DMS114 treated with DMSO at 0.1 percent for 48 hours (cell line): ENCODE results near the gene PCCA.
"Not testable (repeated sequence)": the region's sequence is repeated elsewhere in the genome, so short reads cannot be mapped to it uniquely, and the experiment has no call there.

ENCODE experiments used
- DNase-seq: peaks from one replicate; lab custom pipeline; 2025; ENCODE audit not compliant: unreplicated experiment; lab: John Stamatoyannopoulos, UW

The PCCA gene

GRCh38 chr13:100184095-100184494 is 95.2 kb downstream of the PCCA start:
- no peak for DNase-seq

GRCh38 chr13:100195568-100195967 is 106.7 kb downstream of the PCCA start:
- no peak for DNase-seq

GRCh38 chr13:100196375-100196774 is 107.5 kb downstream of the PCCA start:
- DNase-seq = no peak

- DNase-seq = no peak
Observed at GRCh38 chr13:100197116-100197515, 108.2 kb downstream of the PCCA start.

- DNase-seq = no peak
Observed at GRCh38 chr13:100197591-100198365, 108.9 kb downstream of the PCCA start.

GRCh38 chr13:100203696-100204367 is 114.9 kb downstream of the PCCA start:
- DNase-seq = no peak

GRCh38 chr13:100208002-100208401 is 119.1 kb downstream of the PCCA start:
- no peak for DNase-seq

- no peak for DNase-seq
Observed at GRCh38 chr13:100208626-100209025, 119.7 kb downstream of the PCCA start.

- DNase-seq = no peak
Observed at GRCh38 chr13:100209857-100210825, 121.2 kb downstream of the PCCA start.

- no peak for DNase-seq
Observed at GRCh38 chr13:100211016-100211710, 122.3 kb downstream of the PCCA start.

- no peak for DNase-seq
Observed at GRCh38 chr13:100212904-100213553, 124.1 kb downstream of the PCCA start.

GRCh38 chr13:100213576-100213975 is 124.7 kb downstream of the PCCA start:
- DNase-seq = no peak

- no peak for DNase-seq
Observed at GRCh38 chr13:100214886-100215285, 126.0 kb downstream of the PCCA start.

- no peak for DNase-seq
Observed at GRCh38 chr13:100221166-100221565, 132.3 kb downstream of the PCCA start.

- not testable (repeated sequence) for DNase-seq
Observed at GRCh38 chr13:100223966-100224530, 135.2 kb downstream of the PCCA start.

GRCh38 chr13:100229603-100230002 is 140.7 kb downstream of the PCCA start:
- DNase-seq = no peak

GRCh38 chr13:100230769-100231149 is 141.9 kb downstream of the PCCA start:
- DNase-seq = no peak

- no peak for DNase-seq
Observed at GRCh38 chr13:100231176-100231575, 142.3 kb downstream of the PCCA start.

- DNase-seq = no peak
Observed at GRCh38 chr13:100234006-100234405, 145.1 kb downstream of the PCCA start.

GRCh38 chr13:100234524-100235136 is 145.7 kb downstream of the PCCA start:
- DNase-seq = no peak
